Transverse colon (tissue), 3 donors: Measurements from ENCODE around the gene MPL.

Experiments
- CTCF ChIP-seq, 5 experiments: fragments of 200-600 bp in 3 of 5; fragments of 450-650 bp in 2 of 5; sonication (generic) in 3 of 5; IDR thresholded peaks; 1 replicate in 2 of 5; 2 replicates in 3 of 5; pipeline ENCODE4 v1.5.1; 2016 to 2017; ENCODE audit warnings: antibody characterized with exemption in 5 of 5, inconsistent platforms in 3 of 5, mild to moderate bottlenecking in 2 of 5, moderate library complexity in 1 of 5
- EP300 ChIP-seq: sonication (generic); formaldehyde crosslinking; IDR thresholded peaks from one replicate; pipeline ENCODE4 v1.6.1; 2017; ENCODE audit warnings: antibody characterized with exemption, low read depth
- POLR2A ChIP-seq: fragments of 450-650 bp; IDR thresholded peaks from one replicate; pipeline ENCODE4 v1.6.1; 2016; ENCODE audit warnings: antibody characterized with exemption, mild to moderate bottlenecking, moderate library complexity

GRCh38 chr1:43352881-43353280 lies 15.3 kb downstream of the MPL start:
- no peak for TF ChIP-seq EP300
- TF ChIP-seq CTCF (IDR thresholded peaks at IDR 0.05) = no peak
- TF ChIP-seq POLR2A = no peak
